ENCODE data around the gene HPS3.
"Not testable (repeated sequence)": the region's sequence is repeated elsewhere in the genome, so short reads cannot be mapped to it uniquely, and the experiment has no call there.

The HPS3 gene

DNA sequence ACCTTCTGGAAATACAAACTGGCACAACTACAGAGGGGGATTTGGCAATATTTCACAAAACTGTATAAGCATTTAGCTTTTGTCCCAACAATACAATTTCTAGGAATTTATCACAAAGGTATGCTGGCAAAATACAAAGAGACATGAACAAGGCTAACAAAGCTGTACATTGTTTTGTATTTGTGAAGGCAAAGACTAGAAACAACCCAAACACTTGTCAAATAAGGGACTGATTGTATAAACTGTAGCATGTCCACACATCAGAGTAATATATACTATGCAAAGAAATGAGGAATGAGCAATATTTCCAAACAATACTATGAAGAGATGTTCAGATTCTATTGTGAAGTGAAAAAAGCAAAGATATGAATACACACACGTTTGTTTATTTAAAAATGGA lies 65.8 kb downstream of the HPS3 start:
- no peak for DNase-seq

GRCh38 chr3:149196805-149197592 lies 67.6 kb downstream of the HPS3 start:
- DNase-seq: not testable (repeated sequence)

- no peak for DNase-seq
These were observed 68.2 kb downstream of the HPS3 start for GRCh38 chr3:149197669-149198068.

DNA sequence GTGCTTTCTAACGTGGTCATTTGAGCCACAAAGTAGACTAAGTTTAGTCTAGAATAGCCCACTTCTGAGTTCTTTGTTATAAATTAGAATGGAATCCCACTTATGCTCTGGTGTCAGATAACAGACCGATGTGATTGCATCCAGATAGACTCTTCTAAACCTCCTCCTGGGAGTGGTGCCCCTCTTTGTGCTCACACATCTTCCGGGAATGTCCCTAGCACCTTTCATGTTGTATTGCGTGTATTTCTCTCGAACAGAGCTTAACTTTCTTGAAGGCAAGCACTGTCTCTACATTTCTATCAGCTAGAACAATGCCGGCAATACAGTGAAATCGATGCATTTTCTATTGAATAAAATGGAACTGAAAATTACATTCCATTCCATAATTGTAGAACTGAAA lies 69.2 kb downstream of the HPS3 start:
- no peak for DNase-seq

DNA sequence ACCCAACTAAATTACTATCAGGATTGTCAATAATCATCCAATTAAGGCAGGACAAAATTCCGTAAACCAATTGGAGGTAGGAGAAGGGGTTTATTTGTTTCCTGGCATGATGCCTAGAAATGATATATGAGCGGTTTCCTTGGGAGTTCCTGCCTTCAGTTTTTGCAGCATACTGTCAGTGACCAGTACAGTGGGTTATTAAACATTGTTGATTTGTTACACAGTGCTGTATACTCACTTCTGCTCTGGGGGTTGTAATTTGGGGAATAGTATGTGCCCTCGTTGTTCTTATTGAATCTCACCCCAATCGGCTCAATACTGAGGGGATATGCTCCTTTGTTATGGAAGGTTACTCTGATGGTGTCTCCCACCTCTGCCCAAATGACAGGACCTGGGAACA lies 70.0 kb downstream of the HPS3 start:
- no peak for DNase-seq

DNA sequence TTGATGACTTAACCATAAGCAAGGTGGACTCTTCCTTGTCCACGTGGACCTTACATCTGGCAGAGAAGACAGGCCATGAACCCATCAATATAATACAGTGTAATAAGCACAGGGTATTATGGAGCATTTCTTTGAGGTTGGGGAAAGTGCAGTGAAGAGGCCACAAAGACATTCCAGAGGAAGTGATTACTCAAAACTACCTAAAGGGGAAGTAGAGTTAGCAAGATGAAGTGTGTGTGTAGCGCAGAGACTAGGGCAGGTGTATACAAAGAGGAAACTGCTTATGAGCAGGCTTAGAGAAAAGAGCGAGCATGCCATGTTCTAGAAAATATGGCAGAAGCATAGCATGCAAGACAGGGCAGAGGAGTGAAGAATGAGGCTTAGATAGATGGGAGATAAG lies 74.3 kb downstream of the HPS3 start:
- peak in 1 of 5 experiments; percentile 84 for DNase-seq

GRCh38 chr3:149204390-149204991 lies 75.1 kb downstream of the HPS3 start:
- no peak for DNase-seq

DNA sequence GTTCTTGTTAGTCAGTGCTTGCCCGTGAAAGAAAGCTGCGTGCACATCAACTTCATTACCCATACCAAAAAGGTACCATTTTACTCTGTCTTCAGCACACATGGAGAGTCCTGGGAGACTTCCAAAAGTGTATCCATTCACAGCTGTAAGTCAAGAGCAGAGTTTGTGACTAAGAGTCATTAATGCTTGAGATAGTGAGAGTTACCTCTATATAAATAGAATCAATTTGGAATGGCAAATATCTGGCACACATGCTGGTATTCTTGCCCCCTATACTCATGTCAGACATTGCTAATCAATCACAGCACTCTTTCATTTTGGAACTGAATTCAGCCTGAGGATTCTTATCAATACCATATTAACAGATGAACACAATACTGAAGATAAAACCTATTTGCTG lies 78.0 kb downstream of the HPS3 start:
- DNase-seq: no peak

DNA sequence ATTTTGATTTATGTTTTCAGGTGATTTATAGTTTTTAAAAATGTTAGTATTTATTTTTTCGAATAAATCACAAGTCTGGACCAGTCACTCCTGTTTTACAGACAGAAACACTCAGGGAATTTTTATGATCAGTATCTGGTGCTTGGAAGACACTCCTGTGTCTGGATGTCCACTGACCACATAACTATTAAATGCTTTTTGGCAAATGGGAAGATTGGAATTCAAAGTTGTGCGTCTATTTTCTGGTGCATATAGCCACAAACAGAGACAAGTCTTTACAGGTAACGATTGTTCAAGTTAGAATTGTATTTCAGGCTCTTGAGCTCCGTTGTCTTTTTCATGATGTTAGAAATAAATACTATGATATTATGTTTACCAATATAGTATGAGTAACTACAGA lies 80.0 kb downstream of the HPS3 start:
- DNase-seq: no peak

DNA sequence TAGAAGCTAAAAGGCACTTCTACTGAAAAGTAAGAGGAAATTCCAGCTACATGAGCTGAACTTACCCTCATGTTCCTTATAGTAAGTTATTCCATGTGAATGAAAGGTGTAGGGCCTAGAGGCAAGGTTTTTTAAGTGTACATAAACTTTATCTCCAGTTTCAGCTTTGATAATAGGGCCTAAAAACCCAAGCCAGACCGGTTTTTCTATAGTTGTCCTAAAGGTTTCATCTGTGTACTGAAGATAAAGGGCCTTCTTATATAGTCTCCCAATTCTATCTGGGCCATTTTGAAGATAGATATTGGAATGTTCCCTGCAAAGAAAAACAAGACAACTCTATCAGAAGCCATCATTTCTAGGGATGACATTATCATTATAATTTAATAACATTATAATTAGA lies 82.9 kb downstream of the HPS3 start:
- no peak for DNase-seq

DNA sequence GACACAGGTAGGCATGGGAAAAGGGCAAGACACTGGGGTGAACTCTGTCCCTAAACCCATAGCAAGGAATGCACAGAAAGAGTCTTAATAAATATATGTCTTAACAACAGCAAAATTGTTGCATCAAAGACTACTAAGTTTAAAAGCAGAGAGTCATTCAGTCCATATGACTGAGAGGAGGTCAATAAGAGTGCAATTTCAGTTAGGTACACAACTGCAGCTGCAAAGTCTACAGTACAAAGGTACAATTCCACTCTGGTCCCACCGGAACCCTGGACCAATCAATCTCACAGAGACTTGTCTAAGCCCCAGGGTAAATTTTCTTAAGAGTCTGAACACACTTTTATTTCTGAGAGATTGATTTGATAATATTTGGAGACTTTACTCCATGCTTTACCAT lies 85.3 kb downstream of the HPS3 start:
- no peak for DNase-seq

GRCh38 chr3:149215515-149215914 lies 86.1 kb downstream of the HPS3 start:
- no peak for DNase-seq

- DNase-seq: no peak
These were observed 86.9 kb downstream of the HPS3 start for GRCh38 chr3:149216193-149216869.

DNA sequence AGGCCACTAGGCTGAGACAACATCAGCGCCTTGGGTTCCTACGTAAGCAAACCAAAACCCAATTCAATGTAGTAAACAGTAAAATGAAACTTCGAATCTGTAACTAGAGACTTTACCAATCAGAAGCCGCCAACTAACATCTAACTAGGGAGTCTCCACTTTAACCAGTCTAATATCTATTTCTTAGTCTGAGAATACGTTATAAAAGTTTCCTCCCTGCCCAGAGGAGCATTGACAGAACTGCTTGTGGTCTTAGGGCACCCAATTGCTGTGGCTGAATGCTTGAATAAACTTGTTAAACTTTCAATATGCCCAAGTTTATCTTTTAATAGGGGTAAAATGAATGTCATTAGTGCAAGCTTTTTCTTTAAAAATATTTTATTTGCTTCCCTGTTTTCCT lies 87.9 kb downstream of the HPS3 start:
- no peak for DNase-seq

DNA sequence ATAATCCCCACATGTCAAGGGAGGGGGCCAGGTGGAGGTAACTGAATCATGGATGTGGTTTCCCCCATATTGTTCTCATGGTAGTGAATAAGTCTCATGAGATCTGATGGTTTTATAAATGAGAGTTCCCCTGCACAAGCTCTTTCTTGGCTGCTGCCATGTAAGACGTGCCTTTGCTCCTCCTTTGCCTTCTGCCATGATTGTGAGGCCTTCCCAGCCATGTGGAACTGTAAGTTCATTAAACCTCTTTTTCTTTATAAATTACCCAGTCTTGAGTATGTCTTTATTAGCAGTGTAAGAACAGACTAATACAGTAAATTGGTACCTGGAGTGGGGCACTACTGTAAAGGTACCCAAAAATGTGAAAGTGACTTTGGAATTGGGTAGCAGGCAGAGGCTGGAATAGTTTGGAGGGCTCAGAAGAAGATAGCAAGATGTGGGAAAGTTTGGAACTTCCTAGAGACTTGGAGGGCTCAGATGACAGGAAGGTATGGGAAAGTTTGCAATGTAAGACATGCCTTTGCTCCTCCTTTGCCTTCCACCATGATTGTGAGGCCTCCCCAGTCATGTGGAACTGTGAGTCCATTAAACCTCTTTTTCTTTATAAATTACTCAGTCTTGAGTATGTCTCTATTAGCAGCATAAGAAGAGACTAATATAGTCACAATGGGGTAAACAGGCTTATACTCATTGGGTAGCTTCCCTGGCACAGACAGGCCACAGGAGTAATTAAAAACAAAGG lies 90.1 kb downstream of the HPS3 start:
- DNase-seq: not testable (repeated sequence)

DNA sequence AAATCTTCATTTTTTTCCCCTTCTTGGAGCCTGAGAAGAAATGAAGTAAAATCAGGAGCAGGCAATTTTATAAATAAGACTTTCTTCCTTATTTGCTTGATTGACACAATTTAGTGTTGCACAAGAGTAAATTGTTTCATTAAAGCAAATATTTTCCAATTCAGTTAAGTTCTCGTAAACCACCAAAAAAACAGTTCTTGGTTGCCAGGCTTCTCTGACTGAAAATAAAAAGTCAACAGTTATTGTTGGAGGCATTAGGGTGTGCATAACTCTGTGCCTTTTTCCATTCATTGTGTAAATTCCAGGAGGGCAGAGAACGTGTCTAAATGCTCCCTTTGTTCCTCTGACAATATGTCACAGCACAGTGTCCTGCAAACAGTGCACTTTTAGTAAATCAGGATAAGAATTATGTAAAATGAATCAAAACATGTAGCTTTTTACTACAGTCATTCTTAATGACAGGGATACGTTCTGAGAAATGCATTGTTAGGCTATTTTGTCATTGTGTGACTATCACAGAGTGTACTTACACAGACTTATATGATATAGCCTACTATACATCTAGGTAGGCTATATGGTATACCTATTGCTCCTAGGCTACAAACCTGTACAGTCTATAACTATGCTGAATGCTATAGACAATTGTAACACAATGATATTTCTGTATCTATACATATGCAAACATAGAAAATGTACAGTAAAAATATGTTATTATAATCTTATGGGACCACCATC lies 92.5 kb downstream of the HPS3 start, which contains the start of gene CP:
TSS of gene CP (minus strand) at position 47 of the 735 bp plus-strand sequence. CDS start at position 10, 37 bp downstream.
- DNase-seq: no peak

Data from T-helper 2 cell (primary cell).